Spleen (tissue), 7 donors: ENCODE results near the gene GRIK2.

Source experiments
- POLR2A ChIP-seq, 3 donors: fragments of 450-650 bp; IDR thresholded peaks; one replicate each; pipeline ENCODE4 v1.5.1; 2017; ENCODE audit warnings: antibody characterized with exemption in 3 of 3, mild to moderate bottlenecking in 1 of 3
- POLR2AphosphoS5 ChIP-seq, 3 donors: sonication (generic); formaldehyde crosslinking; IDR thresholded peaks; one replicate each; pipeline ENCODE4 v1.5.1; 2017; ENCODE audit warnings: antibody characterized with exemption in 3 of 3
- TF ChIP-seq, protein P1 (sequence below), 11 experiments: fragments of 200-600 bp in 7 of 11; fragments of 450-650 bp in 4 of 11; sonication (generic) in 4 of 11; IDR thresholded peaks in 8 of 11; conservative IDR thresholded peaks in 3 of 11; 1 replicate in 7 of 11; 2 replicates in 4 of 11; pipeline versions ENCODE4 v1.4.0 to v1.8.0; 2016 to 2021; ENCODE audit warnings: antibody characterized with exemption in 11 of 11, inconsistent platforms in 4 of 11, mild to moderate bottlenecking in 1 of 11
- donor health status: DM: no; HTN: no; CAD: no; lungs with moderate emphysema.
- donor health status: DM: no; HTN: no; CAD: no.
- donor health status: DM: no; HTN: no; CAD: no.

DNA sequence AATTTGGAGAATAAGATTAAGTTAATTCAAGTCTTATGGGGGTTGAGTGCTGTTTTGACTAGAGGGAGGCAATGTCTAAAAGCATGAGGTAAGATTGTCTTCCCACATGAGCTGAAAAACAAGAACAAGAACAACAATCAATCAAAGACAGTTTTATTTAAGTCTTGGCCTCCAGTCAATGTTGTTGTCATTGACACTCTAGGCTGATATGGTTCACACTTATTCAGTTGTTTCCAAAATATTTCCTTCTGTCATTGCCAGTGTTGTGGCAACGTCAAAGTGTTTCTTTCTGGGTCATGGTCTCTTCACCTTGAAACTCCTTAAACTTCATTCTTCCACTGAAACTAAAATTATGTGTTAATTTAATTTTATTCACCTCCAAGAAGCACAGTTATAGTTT lies 72.4 kb downstream of the GRIK2 start:
- TF ChIP-seq, protein P1, sequence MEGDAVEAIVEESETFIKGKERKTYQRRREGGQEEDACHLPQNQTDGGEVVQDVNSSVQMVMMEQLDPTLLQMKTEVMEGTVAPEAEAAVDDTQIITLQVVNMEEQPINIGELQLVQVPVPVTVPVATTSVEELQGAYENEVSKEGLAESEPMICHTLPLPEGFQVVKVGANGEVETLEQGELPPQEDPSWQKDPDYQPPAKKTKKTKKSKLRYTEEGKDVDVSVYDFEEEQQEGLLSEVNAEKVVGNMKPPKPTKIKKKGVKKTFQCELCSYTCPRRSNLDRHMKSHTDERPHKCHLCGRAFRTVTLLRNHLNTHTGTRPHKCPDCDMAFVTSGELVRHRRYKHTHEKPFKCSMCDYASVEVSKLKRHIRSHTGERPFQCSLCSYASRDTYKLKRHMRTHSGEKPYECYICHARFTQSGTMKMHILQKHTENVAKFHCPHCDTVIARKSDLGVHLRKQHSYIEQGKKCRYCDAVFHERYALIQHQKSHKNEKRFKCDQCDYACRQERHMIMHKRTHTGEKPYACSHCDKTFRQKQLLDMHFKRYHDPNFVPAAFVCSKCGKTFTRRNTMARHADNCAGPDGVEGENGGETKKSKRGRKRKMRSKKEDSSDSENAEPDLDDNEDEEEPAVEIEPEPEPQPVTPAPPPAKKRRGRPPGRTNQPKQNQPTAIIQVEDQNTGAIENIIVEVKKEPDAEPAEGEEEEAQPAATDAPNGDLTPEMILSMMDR (IDR thresholded peaks at IDR 0.05 in 8 of 11, conservative IDR thresholded peaks at IDR 0.05 in 3 of 11): no peak
- no peak for TF ChIP-seq POLR2A (IDR thresholded peaks at IDR 0.05)
- no peak for TF ChIP-seq POLR2AphosphoS5 (IDR thresholded peaks at IDR 0.05)
